Measurements from ENCODE around the gene INPP5A. TPM values are rescaled to one million over a fixed set of nuclear protein-coding genes. Genes with fewer than 3 reads are reported as not detected.

INPP5A gene
- total and polyA plus RNA-seq, 4 donors, result 12.4 to 39.9 (median 28.2) TPM

DNA sequence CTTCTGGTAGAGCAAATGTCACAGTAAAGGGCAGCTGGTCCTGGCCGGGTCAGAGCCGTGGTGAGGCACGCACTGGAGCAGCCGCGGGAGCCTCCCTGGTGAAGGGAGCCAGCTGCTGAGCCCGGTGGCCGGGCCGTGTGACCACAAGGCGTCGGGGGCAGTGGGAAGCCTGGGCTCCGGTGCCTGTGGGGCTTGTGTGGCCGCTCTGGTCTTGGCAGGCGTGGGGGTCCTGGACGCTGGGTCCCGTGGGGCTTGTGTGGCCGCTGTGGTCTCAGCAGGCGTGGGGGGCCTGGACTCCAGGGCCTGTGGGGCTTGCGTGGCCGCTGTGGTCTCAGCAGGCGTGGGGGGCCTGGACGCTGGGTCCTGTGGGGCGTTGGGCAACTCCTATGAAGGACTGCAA is 191.2 kb downstream of the INPP5A start:
- Histone ChIP-seq H3K27ac (ENCODE audit: low read depth in 1 of 2, low read length in 1 of 2) (no peak overlapping the region), H3K27me3 (ENCODE audit: control insufficient read depth in 3 of 3, insufficient read depth in 3 of 3, low read length in 2 of 3) (no peaks in the 10 kb centered on the region), H3K4me1 (ENCODE audit: control insufficient read depth in 5 of 5, insufficient read depth in 5 of 5, low read length in 5 of 5) (no peaks in the 10 kb centered on the region), H3K9ac (ENCODE audit: insufficient read depth in 1 of 2, low read length in 2 of 2) (no peak overlapping the region), H3K4me3 (no peak overlapping the region), H3K9me3 (ENCODE audit: control insufficient read depth in 4 of 4, insufficient read depth in 3 of 4, low read length in 3 of 4) (no peaks in the 10 kb centered on the region), H3K36me3 (ENCODE audit: control insufficient read depth in 4 of 4, insufficient read depth in 4 of 4, low read length in 4 of 4) (peaks cover 0 to 25% (median 1%) of the 10 kb centered on the region in 4 donors)
- WGBS, 2 donors, result 89 to 93% methylated on average over 21 to 22 of the region's 22 CpGs
- DNase-seq, result no peak
- TF ChIP-seq, protein P1, sequence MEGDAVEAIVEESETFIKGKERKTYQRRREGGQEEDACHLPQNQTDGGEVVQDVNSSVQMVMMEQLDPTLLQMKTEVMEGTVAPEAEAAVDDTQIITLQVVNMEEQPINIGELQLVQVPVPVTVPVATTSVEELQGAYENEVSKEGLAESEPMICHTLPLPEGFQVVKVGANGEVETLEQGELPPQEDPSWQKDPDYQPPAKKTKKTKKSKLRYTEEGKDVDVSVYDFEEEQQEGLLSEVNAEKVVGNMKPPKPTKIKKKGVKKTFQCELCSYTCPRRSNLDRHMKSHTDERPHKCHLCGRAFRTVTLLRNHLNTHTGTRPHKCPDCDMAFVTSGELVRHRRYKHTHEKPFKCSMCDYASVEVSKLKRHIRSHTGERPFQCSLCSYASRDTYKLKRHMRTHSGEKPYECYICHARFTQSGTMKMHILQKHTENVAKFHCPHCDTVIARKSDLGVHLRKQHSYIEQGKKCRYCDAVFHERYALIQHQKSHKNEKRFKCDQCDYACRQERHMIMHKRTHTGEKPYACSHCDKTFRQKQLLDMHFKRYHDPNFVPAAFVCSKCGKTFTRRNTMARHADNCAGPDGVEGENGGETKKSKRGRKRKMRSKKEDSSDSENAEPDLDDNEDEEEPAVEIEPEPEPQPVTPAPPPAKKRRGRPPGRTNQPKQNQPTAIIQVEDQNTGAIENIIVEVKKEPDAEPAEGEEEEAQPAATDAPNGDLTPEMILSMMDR (IDR thresholded peaks at IDR 0.05; ENCODE audit: control extremely low read depth, extremely low read depth), result no peak
- no peak for ATAC-seq (ENCODE audit: insufficient read depth, low FRiP score)

- Histone ChIP-seq H3K9me3 (ENCODE audit: control insufficient read depth in 4 of 4, insufficient read depth in 3 of 4, low read length in 3 of 4) (no peaks in the 10 kb centered on the region), H3K36me3 (ENCODE audit: control insufficient read depth in 4 of 4, insufficient read depth in 4 of 4, low read length in 4 of 4) (peaks cover 0 to 26% (median 1%) of the 10 kb centered on the region in 4 donors), H3K27ac (ENCODE audit: low read depth in 1 of 2, low read length in 1 of 2) (no peak overlapping the region), H3K4me3 (no peak overlapping the region), H3K9ac (ENCODE audit: insufficient read depth in 1 of 2, low read length in 2 of 2) (no peak overlapping the region), H3K27me3 (ENCODE audit: control insufficient read depth in 3 of 3, insufficient read depth in 3 of 3, low read length in 2 of 3) (no peaks in the 10 kb centered on the region), H3K4me1 (ENCODE audit: control insufficient read depth in 5 of 5, insufficient read depth in 5 of 5, low read length in 5 of 5) (no peaks in the 10 kb centered on the region)
- TF ChIP-seq, protein P1 (IDR thresholded peaks at IDR 0.05; ENCODE audit: control extremely low read depth, extremely low read depth), result no peak
- WGBS, 2 donors, result 88 to 94% methylated on average over 29 of the region's 29 CpGs
- ATAC-seq (ENCODE audit: insufficient read depth, low FRiP score), result no peak
- no peak for DNase-seq
Observed at GRCh38 chr10:132729810-132730572, 192.4 kb downstream of the INPP5A start.

DNA sequence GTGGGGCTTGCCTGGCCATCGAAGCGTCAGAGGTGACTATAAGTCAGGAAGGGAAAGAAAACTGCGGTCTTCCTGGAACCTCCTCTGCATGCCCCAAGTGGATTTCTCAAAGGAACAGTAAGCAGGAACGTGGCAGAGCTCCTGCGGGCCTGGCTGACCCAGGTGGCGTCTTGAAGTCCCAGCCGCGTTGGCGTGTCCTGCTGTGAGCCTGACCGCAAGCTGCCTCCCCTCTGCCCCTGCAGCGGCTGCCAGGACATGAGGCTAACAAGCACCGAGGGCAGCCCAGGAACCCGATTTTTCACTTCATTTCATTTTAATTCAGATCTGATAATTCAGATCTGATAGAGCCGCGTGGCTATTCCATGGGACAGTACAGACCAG is 193.0 kb downstream of the INPP5A start:
- TF ChIP-seq, protein P1 (IDR thresholded peaks at IDR 0.05; ENCODE audit: control extremely low read depth, extremely low read depth), result no peak
- 88 to 95% methylated on average over 15 of the region's 15 CpGs for WGBS, 2 donors
- H3K27ac ChIP-seq (ENCODE audit: low read depth in 1 of 2, low read length in 1 of 2), result no peak overlapping the region
- H3K4me1 ChIP-seq (ENCODE audit: control insufficient read depth in 5 of 5, insufficient read depth in 5 of 5, low read length in 5 of 5), result no peaks in the 10 kb centered on the region
- no peaks in the 10 kb centered on the region for H3K9me3 ChIP-seq (ENCODE audit: control insufficient read depth in 4 of 4, insufficient read depth in 3 of 4, low read length in 3 of 4)
- peaks cover 0 to 24% (median under 1%) of the 10 kb centered on the region in 4 donors for H3K36me3 ChIP-seq (ENCODE audit: control insufficient read depth in 4 of 4, insufficient read depth in 4 of 4, low read length in 4 of 4)
- no peak for ATAC-seq (ENCODE audit: insufficient read depth, low FRiP score)
- DNase-seq, result no peak
- no peak overlapping the region for H3K9ac ChIP-seq (ENCODE audit: insufficient read depth in 1 of 2, low read length in 2 of 2)
- H3K4me3 ChIP-seq, result no peak overlapping the region
- no peaks in the 10 kb centered on the region for H3K27me3 ChIP-seq (ENCODE audit: control insufficient read depth in 3 of 3, insufficient read depth in 3 of 3, low read length in 2 of 3)
